GM23338 (cell line): ENCODE results near the gene PHYKPL.

Source experiments
- CREB1 ChIP-seq: fragments of 250-450 bp; sonication (Bioruptor Pico); IDR thresholded peaks from 2 replicates; pipeline ENCODE4 v1.5.0; 2020; ENCODE audit warnings: low read depth, mild to moderate bottlenecking, moderate library complexity
- CTCF ChIP-seq, 2 experiments: fragments of 200-600 bp in 1 of 2; sonication (generic) in 1 of 2; conservative IDR thresholded peaks; 2 replicates each; pipeline versions ENCODE4 v1.5.1 to v1.6.1; 2016 to 2017; ENCODE audit warnings: antibody characterized with exemption in 2 of 2, low read depth in 2 of 2, mild to moderate bottlenecking in 2 of 2, moderate library complexity in 1 of 2
- EZH2 ChIP-seq: fragments of 200-600 bp; sonication (generic); IDR thresholded peaks from one replicate; pipeline ENCODE4 v1.8.0; 2017; ENCODE audit warnings: antibody characterized with exemption, mild to moderate bottlenecking, low read depth; ENCODE audit not compliant: unreplicated experiment
- EZH2phosphoT487 ChIP-seq: fragments of 200-600 bp; sonication (generic); IDR thresholded peaks from one replicate; pipeline ENCODE4 v1.8.1; 2018; ENCODE audit warnings: antibody characterized with exemption; ENCODE audit not compliant: unreplicated experiment
- JUNB ChIP-seq: IDR thresholded peaks from one replicate; pipeline ENCODE4 v1.6.1; 2016; ENCODE audit warnings: antibody characterized with exemption; ENCODE audit not compliant: unreplicated experiment
- POLR2AphosphoS5 ChIP-seq: IDR thresholded peaks from 2 replicates; pipeline ENCODE4 v1.6.1; 2016; ENCODE audit warnings: antibody characterized with exemption, low read depth
- REST ChIP-seq: IDR thresholded peaks from one replicate; pipeline ENCODE4 v1.6.1; 2018; ENCODE audit warnings: antibody characterized with exemption; ENCODE audit not compliant: unreplicated experiment

- TF ChIP-seq CTCF (conservative IDR thresholded peaks at IDR 0.05; ENCODE audit: low read depth in 2 of 2) (no peak), POLR2AphosphoS5 (no peak), REST (no peak), JUNB (no peak), EZH2 (no peak), EZH2phosphoT487 (no peak), CREB1 (no peak)
These were observed 32.8 kb downstream of the PHYKPL start for GRCh38 chr5:178199581-178200434.
